RWPE1 (cell line): ENCODE results near the gene IREB2.
"Not testable (repeated sequence)": the region's sequence is repeated elsewhere in the genome, so short reads cannot be mapped to it uniquely, and the experiment has no call there.

Experiments
- CTCF ChIA-PET: fragments of 350-600 bp; sonication (Branson Sonifier 250); formaldehyde crosslinking; extraction: SDS; loops from one replicate; lab custom pipeline; 2021; lab: Yijun Ruan, JAX
- POLR2A ChIA-PET: fragments of 400-600 bp; formaldehyde crosslinking; extraction: SDS; loops from one replicate; lab custom pipeline; 2020; ENCODE audit warnings: antibody characterized with exemption; ENCODE audit not compliant: low non-redundant PET; lab: Yijun Ruan, JAX
- DNase-seq: peaks from one replicate; pipeline ENCODE4 v3.0.0; 2012; ENCODE audit warnings: low spot score
- H3K27ac ChIP-seq: fragments of 450-650 bp; 2 replicates; pipeline ENCODE4 v1.5.1; 2017
- CTCF ChIP-seq: fragments of 450-650 bp; conservative IDR thresholded peaks from 2 replicates; pipeline ENCODE4 v1.5.1; 2017; ENCODE audit warnings: low read depth, mild to moderate bottlenecking

The IREB2 gene

GRCh38 chr15:78396976-78397375 is 41.0 kb upstream of the IREB2 start:
- no peak for DNase-seq
- H3K27ac ChIP-seq, result no peak overlapping the region
- ChIA-PET POLR2A (no interaction called here), CTCF (interaction anchor here (0.6 to 1.5 kb wide), 9 partner anchors 11 to 865 kb away, joined by 3 to 10 read pairs (median 4); no protein-coding TSS in a partner anchor)
- TF ChIP-seq CTCF, result no peak

- ChIA-PET CTCF (interaction anchor here (0.6 to 1.5 kb wide), 6 partner anchors 10 to 483 kb away, joined by 3 to 10 read pairs (median 4); no protein-coding TSS in a partner anchor), POLR2A (no interaction called here)
- TF ChIP-seq CTCF, result no peak
- no peak overlapping the region for H3K27ac ChIP-seq
- no peak for DNase-seq
Measured at GRCh38 chr15:78397382-78397781, 40.6 kb upstream of the IREB2 start.

- ChIA-PET POLR2A (no interaction called here), CTCF (interaction anchor here (0.6 to 0.8 kb wide), 2 partner anchors 9 to 232 kb away, joined by 3 read pairs; no protein-coding TSS in a partner anchor)
- DNase-seq, result no peak
- TF ChIP-seq CTCF, result no peak
- H3K27ac ChIP-seq, result no peak overlapping the region
Measured at GRCh38 chr15:78398076-78398825, 39.8 kb upstream of the IREB2 start.

GRCh38 chr15:78399091-78399490 is 38.9 kb upstream of the IREB2 start:
- no peak for TF ChIP-seq CTCF
- no peak overlapping the region for H3K27ac ChIP-seq
- POLR2A ChIA-PET, result no interaction called here
- CTCF ChIA-PET, result interaction anchor here (2.4 kb wide), 1 partner anchor 16 kb away, joined by 11 read pairs; no protein-coding TSS in a partner anchor
- DNase-seq, result no peak

DNA sequence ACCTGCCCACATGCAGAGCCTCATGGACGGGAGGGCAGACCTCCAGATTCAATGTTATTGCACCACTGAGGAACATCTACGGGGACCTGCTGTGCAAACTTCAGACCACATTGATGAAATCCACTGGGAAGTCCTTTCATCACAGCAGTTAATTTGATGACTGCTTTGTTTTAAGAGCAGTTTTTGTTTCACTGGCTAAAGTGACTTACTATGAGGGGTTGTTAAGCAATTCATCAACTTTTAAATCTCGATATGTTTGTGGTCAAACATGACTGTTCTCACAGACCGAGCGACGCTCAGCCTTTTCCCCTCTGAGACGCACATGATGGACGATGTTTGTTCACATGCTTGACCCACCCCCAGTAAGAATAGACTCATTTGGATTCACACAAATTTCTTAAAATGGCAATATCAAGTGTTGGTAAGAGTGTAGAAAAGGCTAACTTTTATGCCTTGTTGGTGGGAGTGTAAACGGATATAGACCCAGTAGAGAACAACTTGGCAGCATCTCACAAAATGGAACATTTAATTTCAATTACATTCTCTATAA is 35.9 kb upstream of the IREB2 start:
- no peak overlapping the region for H3K27ac ChIP-seq
- POLR2A ChIA-PET, result no interaction called here
- no peak for DNase-seq
- no peak for TF ChIP-seq CTCF
- CTCF ChIA-PET, result no interaction called here

- DNase-seq, result no peak
- CTCF ChIA-PET, result interaction anchor here (0.9 kb wide), 1 partner anchor 19 kb away, joined by 3 read pairs; no protein-coding TSS in a partner anchor
- TF ChIP-seq CTCF, result no peak
- no peak overlapping the region for H3K27ac ChIP-seq
- POLR2A ChIA-PET, result no interaction called here
Measured at GRCh38 chr15:78404125-78404524, 33.9 kb upstream of the IREB2 start.

- POLR2A ChIA-PET, H3K27ac ChIP-seq, DNase-seq: not testable (repeated sequence)
- CTCF ChIA-PET, result interaction anchor here (0.9 kb wide), 1 partner anchor 19 kb away, joined by 3 read pairs; no protein-coding TSS in a partner anchor
Measured at GRCh38 chr15:78404796-78405195, 33.2 kb upstream of the IREB2 start.
